Osteocyte (in vitro differentiated cells): Measurements from ENCODE around the gene IGSF21. TPM values are rescaled to one million over a fixed set of nuclear protein-coding genes. Genes with fewer than 3 reads are reported as not detected.

Experiments used
- DNase-seq: peaks from one replicate; pipeline ENCODE4 v3.0.0; 2021; ENCODE audit warnings: mixed read lengths; ENCODE audit not compliant: unreplicated experiment; ENCODE audit errors: extremely low spot score
- H3K27ac Mint-ChIP-seq: one replicate; pipeline ENCODE4 v1.8.0; 2021; ENCODE audit warnings: mild to moderate bottlenecking, mixed read lengths; ENCODE audit not compliant: unreplicated experiment
- H3K27me3 Mint-ChIP-seq: one replicate; pipeline ENCODE4 v1.8.0; 2021; ENCODE audit warnings: mixed read lengths; ENCODE audit not compliant: unreplicated experiment
- H3K36me3 Mint-ChIP-seq: one replicate; pipeline ENCODE4 v1.8.0; 2021; ENCODE audit warnings: mixed read lengths; ENCODE audit not compliant: unreplicated experiment
- H3K4me1 Mint-ChIP-seq: one replicate; pipeline ENCODE4 v1.8.0; 2021; ENCODE audit warnings: mixed read lengths; ENCODE audit not compliant: unreplicated experiment
- H3K4me3 Mint-ChIP-seq: one replicate; pipeline ENCODE4 v1.8.0; 2021; ENCODE audit warnings: mild to moderate bottlenecking, moderate library complexity, mixed read lengths; ENCODE audit not compliant: unreplicated experiment
- H3K9me3 Mint-ChIP-seq: one replicate; pipeline ENCODE4 v1.8.0; 2021; ENCODE audit warnings: mixed read lengths; ENCODE audit not compliant: unreplicated experiment
- total RNA-seq: library from RNA; stranded (reverse); gene quantifications from 2 replicates; pipeline ENCODE4 v1.2.1, GENCODE V29; 2021
- TF ChIP-seq, protein P1 (sequence below): fragments of 200-600 bp; sonication (generic); IDR thresholded peaks from 2 replicates; pipeline ENCODE4 v1.5.0; 2021; ENCODE audit warnings: antibody characterized with exemption, mild to moderate bottlenecking, moderate library complexity

The IGSF21 gene
- total RNA-seq, 1 donor from 2014 or later: not detected

DNA sequence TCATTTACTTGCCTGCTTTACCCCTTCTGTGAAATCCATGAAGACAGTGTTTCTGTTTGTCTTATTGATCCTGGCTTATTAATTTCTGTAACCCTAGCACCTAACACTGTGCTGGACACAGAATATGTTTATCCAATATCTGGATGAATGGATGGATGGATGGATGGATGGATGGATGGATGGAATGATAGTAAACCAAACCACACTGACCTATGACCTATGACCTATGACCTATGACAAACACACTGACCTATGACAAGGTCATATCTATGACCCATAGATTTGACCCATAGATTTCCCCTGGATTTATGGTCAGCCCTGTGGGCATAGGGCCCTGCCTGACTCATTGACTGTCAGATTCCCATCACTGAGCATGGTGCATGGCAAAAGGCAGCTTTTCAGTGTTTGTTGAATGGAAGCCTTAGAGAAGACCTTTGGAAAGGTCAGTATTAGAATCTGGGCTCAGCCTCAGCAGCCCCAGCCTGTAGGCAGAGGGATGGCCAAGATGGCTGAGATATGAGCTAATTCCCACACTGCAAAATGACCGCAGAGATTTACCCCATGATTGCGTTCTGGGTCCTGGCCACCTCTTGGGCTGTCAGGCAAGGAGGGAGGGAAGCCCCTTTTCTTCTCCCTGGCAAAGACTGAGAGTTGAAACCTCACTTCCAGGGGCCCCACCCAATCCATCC lies 24.6 kb downstream of the IGSF21 start:
- no peaks in the 10 kb centered on the region for H3K27me3 Mint-ChIP-seq
- H3K4me3 Mint-ChIP-seq: no peak overlapping the region
- TF ChIP-seq, protein P1, sequence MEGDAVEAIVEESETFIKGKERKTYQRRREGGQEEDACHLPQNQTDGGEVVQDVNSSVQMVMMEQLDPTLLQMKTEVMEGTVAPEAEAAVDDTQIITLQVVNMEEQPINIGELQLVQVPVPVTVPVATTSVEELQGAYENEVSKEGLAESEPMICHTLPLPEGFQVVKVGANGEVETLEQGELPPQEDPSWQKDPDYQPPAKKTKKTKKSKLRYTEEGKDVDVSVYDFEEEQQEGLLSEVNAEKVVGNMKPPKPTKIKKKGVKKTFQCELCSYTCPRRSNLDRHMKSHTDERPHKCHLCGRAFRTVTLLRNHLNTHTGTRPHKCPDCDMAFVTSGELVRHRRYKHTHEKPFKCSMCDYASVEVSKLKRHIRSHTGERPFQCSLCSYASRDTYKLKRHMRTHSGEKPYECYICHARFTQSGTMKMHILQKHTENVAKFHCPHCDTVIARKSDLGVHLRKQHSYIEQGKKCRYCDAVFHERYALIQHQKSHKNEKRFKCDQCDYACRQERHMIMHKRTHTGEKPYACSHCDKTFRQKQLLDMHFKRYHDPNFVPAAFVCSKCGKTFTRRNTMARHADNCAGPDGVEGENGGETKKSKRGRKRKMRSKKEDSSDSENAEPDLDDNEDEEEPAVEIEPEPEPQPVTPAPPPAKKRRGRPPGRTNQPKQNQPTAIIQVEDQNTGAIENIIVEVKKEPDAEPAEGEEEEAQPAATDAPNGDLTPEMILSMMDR: no peak
- H3K27ac Mint-ChIP-seq: no peak overlapping the region
- no peaks in the 10 kb centered on the region for H3K9me3 Mint-ChIP-seq
- no peak for DNase-seq
- no peaks in the 10 kb centered on the region for H3K4me1 Mint-ChIP-seq
- no peaks in the 10 kb centered on the region for H3K36me3 Mint-ChIP-seq

DNA sequence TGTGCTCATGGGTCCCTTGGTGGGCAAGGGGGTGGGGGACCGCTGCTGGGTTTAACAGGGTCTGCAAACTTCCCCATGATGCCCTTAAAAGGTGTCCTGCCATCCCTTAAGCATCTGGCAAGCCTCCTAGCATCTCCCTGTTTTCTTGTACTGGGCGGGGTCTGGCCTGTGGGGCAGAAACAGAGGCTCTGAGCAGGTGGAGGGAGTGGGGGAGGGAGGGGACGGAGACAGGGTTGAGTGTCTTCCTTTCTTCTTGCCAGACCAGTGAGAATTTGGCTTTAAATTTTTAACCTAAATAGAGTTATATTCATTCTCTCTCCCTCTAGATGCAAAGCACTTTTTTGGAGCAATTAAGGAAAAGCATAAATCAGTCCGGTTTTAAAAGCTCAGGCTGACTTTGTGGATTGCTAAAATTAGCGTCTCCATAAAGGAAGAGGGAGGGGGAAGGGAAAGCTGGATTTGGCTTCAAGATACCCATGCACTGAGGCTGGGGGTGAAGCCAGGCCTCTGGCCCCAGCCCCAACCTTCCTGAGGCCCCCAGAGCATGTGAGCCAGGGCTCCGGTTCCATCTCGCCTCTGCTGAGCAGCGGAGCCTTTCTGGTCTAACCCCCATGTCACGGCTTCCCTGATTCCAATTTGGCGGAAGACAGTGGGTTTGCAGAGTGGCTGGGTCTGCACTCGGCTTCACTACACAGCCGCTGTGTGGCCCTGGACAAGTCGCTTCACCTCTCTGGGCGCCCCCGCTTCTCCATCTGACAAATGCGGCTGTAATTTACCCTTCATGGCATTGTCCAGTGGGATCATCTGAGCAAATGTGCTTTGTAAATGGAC lies 25.3 kb downstream of the IGSF21 start:
- H3K27me3 Mint-ChIP-seq: no peaks in the 10 kb centered on the region
- no peak for DNase-seq
- H3K4me1 Mint-ChIP-seq: no peaks in the 10 kb centered on the region
- no peak overlapping the region for H3K4me3 Mint-ChIP-seq
- TF ChIP-seq, protein P1: no peak
- H3K27ac Mint-ChIP-seq: no peak overlapping the region
- no peaks in the 10 kb centered on the region for H3K9me3 Mint-ChIP-seq
- H3K36me3 Mint-ChIP-seq: no peaks in the 10 kb centered on the region

DNA sequence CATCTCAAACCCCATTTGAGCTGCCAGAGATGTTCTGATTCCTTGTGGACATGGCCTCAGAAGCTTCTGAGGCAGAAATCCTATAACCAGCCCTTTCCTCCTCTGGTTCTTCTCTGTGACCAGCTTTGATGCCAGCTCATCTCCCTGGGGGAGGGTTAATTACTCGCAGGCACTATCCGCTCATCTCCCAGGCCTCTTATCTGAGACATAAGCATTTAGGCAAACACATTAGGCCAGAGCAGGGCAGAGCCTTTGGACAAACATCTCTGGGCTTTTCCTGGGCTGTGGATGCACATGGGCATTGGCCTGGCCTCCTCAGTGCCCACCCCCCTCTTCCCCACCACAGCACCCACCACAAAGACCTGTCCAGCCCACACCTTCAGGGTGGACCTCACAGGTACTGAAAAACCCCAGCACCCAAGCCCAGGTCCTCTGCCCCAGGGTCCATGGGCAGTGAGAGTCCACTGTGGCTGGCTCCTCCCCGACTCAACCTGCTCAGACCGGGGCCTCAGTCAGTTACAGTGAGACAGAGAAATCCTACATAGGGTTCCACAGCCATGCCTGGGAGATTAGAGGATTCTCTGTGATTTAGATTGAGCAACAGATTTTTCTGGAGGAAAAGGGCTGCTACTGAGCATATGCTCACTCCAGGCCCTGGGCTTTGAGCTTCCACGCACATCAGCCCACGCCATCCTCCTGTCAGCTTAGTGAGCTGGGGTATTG lies 26.9 kb downstream of the IGSF21 start:
- Mint-ChIP-seq H3K27ac (no peak overlapping the region), H3K36me3 (no peaks in the 10 kb centered on the region), H3K4me3 (no peak overlapping the region), H3K27me3 (no peaks in the 10 kb centered on the region), H3K4me1 (no peaks in the 10 kb centered on the region), H3K9me3 (no peaks in the 10 kb centered on the region)
- TF ChIP-seq, protein P1: no peak
- no peak for DNase-seq

DNA sequence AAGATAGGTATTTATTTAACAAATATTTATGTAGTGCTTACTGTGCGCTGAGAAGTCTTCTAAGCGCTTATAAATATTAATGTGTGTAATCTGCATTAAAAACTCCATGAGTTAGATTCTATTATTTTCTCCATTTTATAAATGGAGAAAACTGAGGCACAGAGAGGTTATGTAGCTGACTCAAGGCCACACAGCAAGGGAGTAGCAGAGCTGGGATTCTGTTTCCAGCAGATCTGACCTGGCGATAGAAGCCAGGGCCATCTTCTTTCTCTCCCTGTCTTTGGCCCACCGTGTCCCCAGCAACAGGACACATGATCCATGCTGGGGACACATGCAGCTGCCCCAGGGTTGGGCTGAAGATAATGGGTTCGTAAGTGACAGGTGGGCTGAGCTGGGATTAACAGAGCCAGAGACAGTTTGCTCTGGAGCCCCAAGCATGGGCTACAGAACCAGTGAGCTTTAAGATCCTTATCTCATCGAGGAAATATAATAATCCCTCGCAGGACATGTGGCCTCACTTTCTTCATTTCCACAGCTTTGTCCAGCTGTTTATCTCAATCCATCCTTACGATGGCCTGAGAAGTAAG lies 30.3 kb downstream of the IGSF21 start:
- H3K4me3 Mint-ChIP-seq: no peak overlapping the region
- no peaks in the 10 kb centered on the region for H3K36me3 Mint-ChIP-seq
- no peaks in the 10 kb centered on the region for H3K4me1 Mint-ChIP-seq
- H3K27me3 Mint-ChIP-seq: no peaks in the 10 kb centered on the region
- TF ChIP-seq, protein P1: no peak
- no peaks in the 10 kb centered on the region for H3K9me3 Mint-ChIP-seq
- H3K27ac Mint-ChIP-seq: no peak overlapping the region
- DNase-seq: no peak
